B cell (primary cell): ENCODE measurements around the gene NADSYN1. TPM values are rescaled to one million over a fixed set of nuclear protein-coding genes. Genes with fewer than 3 reads are reported as not detected.

Experiments
- ATAC-seq: fragments of 200-7000 bp; cut with Tn5 transposase; one replicate; pipeline ENCODE4 v1.10.0; 2021; ENCODE audit warnings: low read depth, mild to moderate bottlenecking, moderate number of reproducible peaks, moderate library complexity
- CTCF ChIA-PET: fragments of 350-600 bp; sonication (Branson Sonifier 250); formaldehyde crosslinking; loops from one replicate; lab custom pipeline; 2021; ENCODE audit warnings: antibody characterized with exemption, inconsistent platforms; lab: Charles Lee
- POLR2A ChIA-PET: fragments of 350-600 bp; sonication (Branson Sonifier 250); formaldehyde crosslinking; loops from one replicate; lab custom pipeline; 2021; ENCODE audit warnings: antibody characterized with exemption; lab: Charles Lee
- DNase-seq: peaks from one replicate; pipeline ENCODE4 v3.0.0; 2013
- H2AFZ ChIP-seq: 2 replicates; pipeline ENCODE4 v1.6.1; 2012; ENCODE audit warnings: mild to moderate bottlenecking, low read depth, low read length; ENCODE audit not compliant: insufficient read depth, poor library complexity, severe bottlenecking
- H3K27ac ChIP-seq, 2 donors: 1 replicate in 1 of 2; 2 replicates in 1 of 2; pipeline ENCODE4 v1.5.1; 2012 to 2013; ENCODE audit warnings: low read length in 2 of 2, mild to moderate bottlenecking in 2 of 2, moderate library complexity in 1 of 2
- H3K27me3 ChIP-seq, 4 experiments: fragments of 200-600 bp in 1 of 4; sonication (generic) in 1 of 4; replicated peaks in 1 of 4; 1 replicate in 2 of 4; 2 replicates in 2 of 4; pipeline versions ENCODE4 v1.6.1 to v1.7.0; 2013 to 2016; ENCODE audit warnings: low read length in 3 of 4, mild to moderate bottlenecking in 2 of 4, mixed read lengths in 1 of 4, moderate library complexity in 1 of 4; ENCODE audit not compliant: insufficient read depth in 4 of 4, control insufficient read depth in 3 of 4; ENCODE audit errors: control extremely low read depth in 1 of 4
- H3K36me3 ChIP-seq, 2 experiments: replicated peaks in 1 of 2; 1 replicate in 1 of 2; 2 replicates in 1 of 2; pipeline versions ENCODE4 v1.6.1 to v1.7.1; 2013; ENCODE audit warnings: low read length in 1 of 2; ENCODE audit not compliant: insufficient read depth in 2 of 2, control insufficient read depth in 1 of 2; ENCODE audit errors: control extremely low read depth in 1 of 2, extremely low read depth in 1 of 2
- H3K4me1 ChIP-seq, 2 donors: fragments of 200-600 bp in 1 of 2; sonication (generic) in 1 of 2; 1 replicate in 1 of 2; 2 replicates in 1 of 2; pipeline versions ENCODE4 v1.5.1 to v1.6.1; 2013 to 2017; ENCODE audit warnings: low read length in 2 of 2; ENCODE audit not compliant: control insufficient read depth in 2 of 2, insufficient read depth in 2 of 2
- H3K4me2 ChIP-seq: replicated peaks from 2 replicates; pipeline ENCODE3; 2012; ENCODE audit warnings: mild to moderate bottlenecking, low read depth, low read length; ENCODE audit not compliant: poor library complexity, severe bottlenecking
- H3K4me3 ChIP-seq, 5 experiments: fragments of 200-600 bp in 1 of 5; sonication (generic) in 1 of 5; 1 replicate in 3 of 5; 2 replicates in 2 of 5; pipeline versions ENCODE4 v1.5.1 to v1.7.0; 2011 to 2016; ENCODE audit warnings: low read length in 4 of 5, mild to moderate bottlenecking in 4 of 5, low read depth in 2 of 5, control low read depth in 1 of 5, moderate library complexity in 1 of 5; ENCODE audit not compliant: insufficient read depth in 1 of 5; ENCODE audit errors: control extremely low read depth in 1 of 5, extremely low read depth in 1 of 5
- H3K79me2 ChIP-seq: fragments of 200-600 bp; sonication (generic); one replicate; pipeline ENCODE4 v1.6.0; 2016; ENCODE audit warnings: low read length; ENCODE audit not compliant: control insufficient read depth, insufficient read depth
- H3K9ac ChIP-seq: fragments of 200-600 bp; sonication (generic); 2 replicates; pipeline ENCODE4 v1.6.1; 2017; ENCODE audit warnings: mild to moderate bottlenecking, low read length, moderate library complexity
- H3K9me3 ChIP-seq, 3 donors: one replicate each; pipeline versions ENCODE4 v1.6.1 to v1.7.1; 2013; ENCODE audit warnings: low read length in 2 of 3; ENCODE audit not compliant: control insufficient read depth in 2 of 3, insufficient read depth in 1 of 3; ENCODE audit errors: control extremely low read depth in 1 of 3
- H4K20me1 ChIP-seq: 2 replicates; pipeline ENCODE4 v1.6.0; 2012; ENCODE audit warnings: mild to moderate bottlenecking, low read length; ENCODE audit not compliant: insufficient read depth, control insufficient read depth, poor library complexity, severe bottlenecking
- H3K27ac Mint-ChIP-seq: one replicate; pipeline ENCODE4 v1.8.0; 2021; ENCODE audit warnings: mixed read lengths
- H3K27me3 Mint-ChIP-seq: one replicate; pipeline ENCODE4 v1.8.0; 2021; ENCODE audit warnings: mixed read lengths
- H3K4me1 Mint-ChIP-seq: one replicate; pipeline ENCODE4 v1.8.0; 2021; ENCODE audit warnings: mixed read lengths
- H3K4me3 Mint-ChIP-seq: one replicate; pipeline ENCODE4 v1.8.0; 2021; ENCODE audit warnings: mixed read lengths
- H3K9me3 Mint-ChIP-seq: one replicate; pipeline ENCODE4 v1.8.0; 2022; ENCODE audit warnings: mixed read lengths; ENCODE audit not compliant: insufficient read depth
- CTCF ChIP-seq: fragments of 200-600 bp; IDR thresholded peaks from one replicate; pipeline ENCODE4 v1.8.0; 2022; ENCODE audit warnings: antibody characterized with exemption, mild to moderate bottlenecking
- EZH2 ChIP-seq: IDR thresholded peaks from 2 replicates; pipeline ENCODE4 v1.6.1; 2012; ENCODE audit warnings: borderline replicate concordance, low read depth, mild to moderate bottlenecking, moderate library complexity, low read length; ENCODE audit not compliant: insufficient read depth, poor library complexity, severe bottlenecking
- WGBS: methylation state at CpG from one replicate; pipeline ENCODE4 v1.1.5; 2013; ENCODE audit warnings: missing lambda C conversion rate; ENCODE audit not compliant: insufficient coverage; 5-methylcytosine and 5-hydroxymethylcytosine counted together
- intact Hi-C: fragments of 100-400 bp; cut with micrococcal nuclease; formaldehyde crosslinking; loops from one replicate; pipeline ENCODE4 v1.10.0; 2022
- polyA plus RNA-seq: library from polyadenylated mRNA; depleted of rRNA; stranded (reverse); fragments of >200 nt; gene quantifications from 2 replicates; pipeline ENCODE4 v1.2.3, GENCODE V29; 2012
- total RNA-seq, 2 donors: library from RNA; stranded (reverse); fragments of 120-200 nt in 1 of 2; gene quantifications; 1 replicate in 1 of 2; 2 replicates in 1 of 2; pipeline versions ENCODE4 v1.2.3 to v1.2.4, GENCODE V29; 2013 to 2022

NADSYN1 gene
- total and polyA plus RNA-seq, 2 donors (not counting 1 experiment from before 2014, with no cell fraction given) = 153 to 222 TPM

- Mint-ChIP-seq H3K9me3 (no peaks in the 10 kb centered on the region), H3K4me1 (no peaks in the 10 kb centered on the region), H3K27me3 (no peaks in the 10 kb centered on the region), H3K4me3 (no peak overlapping the region), H3K27ac (no peak overlapping the region)
- intact Hi-C loops = no loop called here
- Histone ChIP-seq H4K20me1 (no peaks in the 10 kb centered on the region), H3K9me3 (peaks cover 0 to 3% (median 2%) of the 10 kb centered on the region in 3 donors), H2AFZ (no peak overlapping the region), H3K27me3 (no peaks in the 10 kb centered on the region), H3K4me1 (no peaks in the 10 kb centered on the region), H3K9ac (no peak overlapping the region), H3K27ac (no peak overlapping the region), H3K4me2 (no peak overlapping the region), H3K36me3 (peaks cover 0 to 40% of the 10 kb centered on the region in 2 experiments), H3K4me3 (no peak overlapping the region), H3K79me2 (no peaks in the 10 kb centered on the region)
- DNase-seq (no peak), ATAC-seq (no peak)
- no peak for TF ChIP-seq EZH2
- no peak for TF ChIP-seq CTCF
- ChIA-PET POLR2A (no interaction called here), CTCF (no interaction called here)
- WGBS = 98% methylated on average over 11 of the region's 11 CpGs
These were observed 11.8 kb upstream of the NADSYN1 start for GRCh38 chr11:71441251-71441650.

GRCh38 chr11:71442123-71442522, 10.9 kb upstream of the NADSYN1 start:
- H4K20me1 ChIP-seq = no peaks in the 10 kb centered on the region
- H3K4me2 ChIP-seq = no peak overlapping the region
- intact Hi-C loops = no loop called here
- no peaks in the 10 kb centered on the region for H3K79me2 ChIP-seq
- Mint-ChIP-seq H3K4me1 (peaks cover 3% of the 10 kb centered on the region), H3K9me3 (no peaks in the 10 kb centered on the region), H3K27me3 (no peaks in the 10 kb centered on the region), H3K4me3 (no peak overlapping the region), H3K27ac (no peak overlapping the region)
- no peak for ATAC-seq
- no peak for DNase-seq
- no peak overlapping the region for H3K9ac ChIP-seq
- H2AFZ ChIP-seq = no peak overlapping the region
- H3K4me3 ChIP-seq = no peak overlapping the region
- ChIA-PET CTCF (no interaction called here), POLR2A (no interaction called here)
- no peak overlapping the region for H3K27ac ChIP-seq
- TF ChIP-seq EZH2 (no peak), CTCF (no peak)
- H3K27me3 ChIP-seq = no peaks in the 10 kb centered on the region
- H3K9me3 ChIP-seq = peaks cover 0 to 5% (median 2%) of the 10 kb centered on the region in 3 donors
- H3K36me3 ChIP-seq = peaks cover 0 to 40% of the 10 kb centered on the region in 2 experiments
- no peaks in the 10 kb centered on the region for H3K4me1 ChIP-seq
- 100% methylated on average over 8 of the region's 8 CpGs for WGBS
